ENCODE results near the gene LRP1. TPM values are rescaled to one million over a fixed set of nuclear protein-coding genes. Genes with fewer than 3 reads are reported as not detected.

The LRP1 gene
- total RNA-seq, 1 experiment from 2014 or later: 9.0 TPM

GRCh38 chr12:57091638-57092528 lies 36.4 kb upstream of the LRP1 start:
- BruUV-seq (replicated peaks): no TSS peak

GRCh38 chr12:57092529-57092862 lies 35.8 kb upstream of the LRP1 start:
- H3K27me3 ChIP-seq (ENCODE audit: control insufficient read depth, insufficient read depth, low read length): no peaks in the 10 kb centered on the region
- H3K27ac ChIP-seq (ENCODE audit: low read length): no peak overlapping the region
- ATAC-seq (no peak), DNase-seq (ENCODE audit: low read depth, low spot score) (no peak)
- H3K36me3 ChIP-seq (ENCODE audit: control insufficient read depth, insufficient read depth, low read length): peaks cover 5% of the 10 kb centered on the region; the same call in 1 of the 2 replicates
- H3K9me3 ChIP-seq (ENCODE audit: control insufficient read depth, insufficient read depth, low read depth, low read length): no peaks in the 10 kb centered on the region
- CTCF ChIA-PET: interaction anchor here (0.5 to 2.4 kb wide), 4 partner anchors 16 to 84 kb away, joined by 3 to 7 read pairs (median 4); no protein-coding TSS in a partner anchor
- in situ Hi-C loops (cut with HindIII; ENCODE audit: low pct_unique_long_range_greater_than_20kb, low sequenced_read_pairs): no loop called here
- BruUV-seq (replicated peaks): no TSS peak
- H3K4me1 ChIP-seq (ENCODE audit: control insufficient read depth, insufficient read depth, low read length): peaks cover 13% of the 10 kb centered on the region
- intact Hi-C loops (cut with micrococcal nuclease; ENCODE audit: unreplicated experiment): no loop called here
- POLR2A ChIA-PET: interaction anchor here (1.0 kb wide), 1 partner anchor 14 kb away, joined by 3 read pairs; the partner anchor contains the start of gene NEMP1
- TF ChIP-seq REST (IDR thresholded peaks at IDR 0.05; ENCODE audit: insufficient read depth in 1 of 2, low read depth in 2 of 2, low read length in 1 of 2) (no peak), POLR2AphosphoS5 (IDR thresholded peaks at IDR 0.05; ENCODE audit: low read depth, low read length) (no peak), TCF7L2 (IDR thresholded peaks at IDR 0.05; ENCODE audit: low read depth, low read length) (no peak), SIN3A (IDR thresholded peaks at IDR 0.05; ENCODE audit: borderline replicate concordance, insufficient read depth, low read depth, low read length) (no peak), CTCF (IDR thresholded peaks at IDR 0.05) (no peak)
- no peak overlapping the region for H3K4me3 ChIP-seq (ENCODE audit: low read depth in 2 of 2, low read length in 2 of 2)

More at GRCh38 chr12:57091638-57092528, 36.4 kb upstream of the LRP1 start:
- H3K27ac ChIP-seq (ENCODE audit: low read length): no peak overlapping the region
- peaks cover 13% of the 10 kb centered on the region for H3K4me1 ChIP-seq (ENCODE audit: control insufficient read depth, insufficient read depth, low read length)
- no peak for TF ChIP-seq POLR2AphosphoS5 (IDR thresholded peaks at IDR 0.05; ENCODE audit: low read depth, low read length)
- peaks cover 5% of the 10 kb centered on the region; the same call in 1 of the 2 replicates for H3K36me3 ChIP-seq (ENCODE audit: control insufficient read depth, insufficient read depth, low read length)
- intact Hi-C loops (cut with micrococcal nuclease; ENCODE audit: unreplicated experiment): no loop called here
- CTCF ChIA-PET: interaction anchor here (0.7 to 2.4 kb wide), 3 partner anchors 16 to 22 kb away, joined by 4 to 7 read pairs (median 4); no protein-coding TSS in a partner anchor
- in situ Hi-C loops (cut with HindIII; ENCODE audit: low pct_unique_long_range_greater_than_20kb, low sequenced_read_pairs): no loop called here
- no peak for DNase-seq (ENCODE audit: low read depth, low spot score)
- ATAC-seq: no peak
- POLR2A ChIA-PET: interaction anchor here (1.0 kb wide), 1 partner anchor 13 kb away, joined by 3 read pairs; the partner anchor contains the start of gene NEMP1
- no peaks in the 10 kb centered on the region for H3K27me3 ChIP-seq (ENCODE audit: control insufficient read depth, insufficient read depth, low read length)
- no peak overlapping the region for H3K4me3 ChIP-seq (ENCODE audit: low read depth in 2 of 2, low read length in 2 of 2)
- H3K9me3 ChIP-seq (ENCODE audit: control insufficient read depth, insufficient read depth, low read depth, low read length): no peaks in the 10 kb centered on the region
